OCI-LY7 (cell line): ENCODE data around the gene CARD19. TPM values are rescaled to one million over a fixed set of nuclear protein-coding genes. Genes with fewer than 3 reads are reported as not detected.

Experiments
- BruUV-seq: library from RNA; stranded (reverse); fragments of 400-500 nt; replicated peaks from 2 replicates; lab custom pipeline; 2021; lab: Mats Ljungman, UMichigan
- CTCF ChIA-PET: fragments of 300-600 bp; sonication (Branson Sonifier 250); formaldehyde crosslinking; loops from one replicate; lab custom pipeline; 2022; ENCODE audit warnings: antibody characterized with exemption; ENCODE audit not compliant: unreplicated experiment; lab: Charles Lee
- POLR2A ChIA-PET: fragments of 300-600 bp; sonication (Branson Sonifier 250); formaldehyde crosslinking; loops from one replicate; lab custom pipeline; 2022; ENCODE audit warnings: antibody characterized with exemption; lab: Charles Lee
- DNase-seq: peaks from one replicate; pipeline ENCODE4 v3.0.0-alpha.2; 2015; ENCODE audit warnings: low spot score
- H2AFZ ChIP-seq: fragments of 200-600 bp; sonication (generic), shearing (Covaris generic); 2 replicates; pipeline ENCODE4 v1.6.1; 2014; ENCODE audit warnings: mild to moderate bottlenecking, antibody characterized with exemption, low read length, moderate library complexity
- H3K27ac ChIP-seq: fragments of 200-600 bp; sonication (generic); 2 replicates; pipeline ENCODE4 v1.5.1; 2014; ENCODE audit warnings: mixed run types, low read depth, mild to moderate bottlenecking, moderate library complexity, low read length, inconsistent platforms; ENCODE audit not compliant: poor library complexity, severe bottlenecking
- H3K36me3 ChIP-seq: fragments of 200-600 bp; sonication (generic); 2 replicates; pipeline ENCODE4 v1.6.1; 2014; ENCODE audit warnings: mild to moderate bottlenecking, antibody characterized with exemption, low read length, moderate library complexity, mixed read lengths; ENCODE audit not compliant: insufficient read depth
- H3K4me1 ChIP-seq: fragments of 200-600 bp; sonication (generic); 2 replicates; pipeline ENCODE4 v1.5.1; 2014; ENCODE audit warnings: mild to moderate bottlenecking, low read length; ENCODE audit not compliant: insufficient read depth, poor library complexity, severe bottlenecking
- H3K4me2 ChIP-seq: fragments of 200-600 bp; sonication (generic); 2 replicates; pipeline ENCODE4 v1.6.1; 2014; ENCODE audit warnings: mild to moderate bottlenecking, low read length
- H3K4me3 ChIP-seq: fragments of 200-600 bp; sonication (generic); 2 replicates; pipeline ENCODE4 v1.5.1; 2014; ENCODE audit warnings: mild to moderate bottlenecking, low read depth, low read length; ENCODE audit not compliant: poor library complexity, severe bottlenecking
- H3K79me2 ChIP-seq: fragments of 200-600 bp; sonication (generic); 2 replicates; pipeline ENCODE4 v1.6.1; 2016; ENCODE audit warnings: low read depth, mild to moderate bottlenecking, low read length, moderate library complexity, mixed read lengths; ENCODE audit not compliant: insufficient read depth
- H3K9me2 ChIP-seq: fragments of 200-600 bp; sonication (generic); 2 replicates; pipeline ENCODE4 v1.6.1; 2016; ENCODE audit warnings: mild to moderate bottlenecking, low read length, mixed read lengths; ENCODE audit not compliant: insufficient read depth
- H3K9me3 ChIP-seq: fragments of 200-600 bp; sonication (generic); 2 replicates; pipeline ENCODE4 v1.6.1; 2014; ENCODE audit warnings: mild to moderate bottlenecking, mixed run types, low read length, mixed read lengths
- H4K20me1 ChIP-seq: fragments of 200-600 bp; sonication (generic); 2 replicates; pipeline ENCODE4 v1.6.1; 2014; ENCODE audit warnings: mild to moderate bottlenecking, antibody characterized with exemption, low read length, moderate library complexity, mixed read lengths; ENCODE audit not compliant: insufficient read depth
- EZH2phosphoT487 ChIP-seq: fragments of 200-600 bp; sonication (generic); IDR thresholded peaks from 2 replicates; pipeline ENCODE4 v1.6.1; 2018; ENCODE audit warnings: low read depth, borderline replicate concordance, mild to moderate bottlenecking, mixed run types, antibody characterized with exemption, low read length, moderate library complexity, mixed read lengths
- intact Hi-C: fragments of 100-400 bp; cut with micrococcal nuclease; formaldehyde crosslinking; loops from one replicate; pipeline ENCODE4 v1.10.0; 2022; ENCODE audit not compliant: unreplicated experiment
- total RNA-seq, 2 experiments: library from RNA; depleted of rRNA in 1 of 2; stranded (reverse); fragments of >200 nt in 1 of 2; shearing (Covaris generic) in 1 of 2; gene quantifications; 2 replicates each; pipeline ENCODE4 v1.2.3, GENCODE V29; 2014 to 2022
- TF ChIP-seq, protein P1 (sequence below): fragments of 200-600 bp; sonication (generic); conservative IDR thresholded peaks from 2 replicates; pipeline ENCODE4 v1.5.1; 2014; ENCODE audit warnings: mild to moderate bottlenecking, antibody characterized with exemption, low read length, moderate library complexity, mixed read lengths

CARD19 gene
- total RNA-seq, 2 experiments from 2014 or later, result 15.8 to 26.8 TPM

DNA sequence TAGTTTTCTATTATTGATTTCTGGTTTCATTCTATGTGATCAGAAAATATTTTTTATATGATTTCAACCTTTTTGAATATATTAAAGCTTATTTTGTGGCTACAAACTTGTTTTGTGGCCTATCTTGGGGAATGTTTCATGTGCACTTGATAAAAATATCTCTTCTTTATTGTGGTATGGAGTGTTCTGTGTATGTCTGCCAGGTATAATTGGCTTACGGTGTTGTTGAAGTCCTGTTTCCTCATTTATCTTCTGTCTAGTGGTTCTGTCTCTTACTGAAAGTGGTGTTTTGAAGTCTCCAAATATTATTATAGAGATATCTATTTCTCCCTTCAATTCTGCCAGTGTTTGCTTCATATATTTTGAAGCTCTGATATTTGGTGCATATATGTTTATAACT, 9.6 kb downstream of the CARD19 start:
- ChIA-PET POLR2A (interaction anchor here (0.7 to 1.3 kb wide), 4 partner anchors 9 to 47 kb away, joined by 3 read pairs; partner anchors contain the start of gene CARD19), CTCF (no interaction called here)
- intact Hi-C loops, result loop anchor here (10.0 kb wide), 2 partner anchors 459 to 859 kb away; no protein-coding TSS in a partner anchor
- peaks cover 22% of the 10 kb centered on the region for H3K9me3 ChIP-seq
- no peak overlapping the region for H3K4me2 ChIP-seq
- no peaks in the 10 kb centered on the region for H3K79me2 ChIP-seq
- H3K9me2 ChIP-seq, result no peaks in the 10 kb centered on the region
- no peak overlapping the region for H3K27ac ChIP-seq
- DNase-seq, result no peak
- no peaks in the 10 kb centered on the region for H4K20me1 ChIP-seq
- no peak overlapping the region for H3K4me3 ChIP-seq
- peaks cover 24% of the 10 kb centered on the region for H3K4me1 ChIP-seq
- no peak for TF ChIP-seq EZH2phosphoT487
- TF ChIP-seq, protein P1, sequence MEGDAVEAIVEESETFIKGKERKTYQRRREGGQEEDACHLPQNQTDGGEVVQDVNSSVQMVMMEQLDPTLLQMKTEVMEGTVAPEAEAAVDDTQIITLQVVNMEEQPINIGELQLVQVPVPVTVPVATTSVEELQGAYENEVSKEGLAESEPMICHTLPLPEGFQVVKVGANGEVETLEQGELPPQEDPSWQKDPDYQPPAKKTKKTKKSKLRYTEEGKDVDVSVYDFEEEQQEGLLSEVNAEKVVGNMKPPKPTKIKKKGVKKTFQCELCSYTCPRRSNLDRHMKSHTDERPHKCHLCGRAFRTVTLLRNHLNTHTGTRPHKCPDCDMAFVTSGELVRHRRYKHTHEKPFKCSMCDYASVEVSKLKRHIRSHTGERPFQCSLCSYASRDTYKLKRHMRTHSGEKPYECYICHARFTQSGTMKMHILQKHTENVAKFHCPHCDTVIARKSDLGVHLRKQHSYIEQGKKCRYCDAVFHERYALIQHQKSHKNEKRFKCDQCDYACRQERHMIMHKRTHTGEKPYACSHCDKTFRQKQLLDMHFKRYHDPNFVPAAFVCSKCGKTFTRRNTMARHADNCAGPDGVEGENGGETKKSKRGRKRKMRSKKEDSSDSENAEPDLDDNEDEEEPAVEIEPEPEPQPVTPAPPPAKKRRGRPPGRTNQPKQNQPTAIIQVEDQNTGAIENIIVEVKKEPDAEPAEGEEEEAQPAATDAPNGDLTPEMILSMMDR, result no peak
- no peaks in the 10 kb centered on the region for H3K36me3 ChIP-seq
- no TSS peak for BruUV-seq
- no peak overlapping the region for H2AFZ ChIP-seq

DNA sequence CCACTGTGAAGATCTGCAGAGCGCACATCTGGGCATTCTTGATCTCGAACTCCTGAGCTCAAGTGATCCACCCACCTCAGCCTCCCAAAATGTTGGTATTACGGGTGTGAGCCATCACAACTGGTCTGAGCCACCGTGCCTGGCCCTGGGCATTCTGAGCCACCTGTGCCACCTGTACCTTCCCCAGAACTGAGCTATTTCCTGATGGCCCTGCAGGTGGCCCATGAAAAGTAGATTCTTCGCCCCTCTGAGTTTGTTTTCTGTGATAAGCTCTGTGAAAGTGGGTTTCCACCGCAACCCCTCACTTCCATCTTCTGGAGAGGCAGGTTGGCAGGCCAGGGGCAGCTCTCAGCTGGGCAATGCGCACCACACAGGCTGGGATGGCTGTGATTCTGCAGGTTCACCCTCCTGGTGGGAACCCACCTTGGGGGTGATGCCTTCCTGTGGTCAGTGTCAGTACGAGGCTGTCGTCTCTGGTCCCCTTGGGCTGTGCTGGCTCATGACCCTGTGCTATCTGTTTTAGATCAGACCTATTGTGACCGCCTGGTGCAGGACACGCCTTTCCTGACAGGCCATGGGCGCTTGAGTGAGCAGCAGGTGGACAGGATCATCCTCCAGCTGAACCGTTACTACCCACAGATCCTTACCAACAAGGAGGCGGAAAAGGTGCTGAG, 11.3 kb downstream of the CARD19 start:
- Histone ChIP-seq H3K4me3 (no peak overlapping the region), H3K9me3 (peaks cover 21% of the 10 kb centered on the region), H3K4me2 (no peak overlapping the region), H3K79me2 (no peaks in the 10 kb centered on the region), H4K20me1 (no peaks in the 10 kb centered on the region), H3K4me1 (peaks cover 31% of the 10 kb centered on the region), H3K9me2 (no peaks in the 10 kb centered on the region), H3K27ac (no peak overlapping the region), H2AFZ (no peak overlapping the region), H3K36me3 (no peaks in the 10 kb centered on the region)
- TF ChIP-seq EZH2phosphoT487, result no peak
- TF ChIP-seq, protein P1, result no peak
- ChIA-PET POLR2A (interaction anchor here (0.7 to 1.0 kb wide), 3 partner anchors 27 to 463 kb away, joined by 3 to 5 read pairs (median 3); partner anchors contain the start of gene NINJ1), CTCF (interaction anchor here (0.6 kb wide), 1 partner anchor 570 kb away, joined by 3 read pairs; no protein-coding TSS in a partner anchor)
- intact Hi-C loops, result loop anchor here (10.0 kb wide), 2 partner anchors 458 to 858 kb away; no protein-coding TSS in a partner anchor
- DNase-seq, result no peak
- BruUV-seq, result no TSS peak

DNA sequence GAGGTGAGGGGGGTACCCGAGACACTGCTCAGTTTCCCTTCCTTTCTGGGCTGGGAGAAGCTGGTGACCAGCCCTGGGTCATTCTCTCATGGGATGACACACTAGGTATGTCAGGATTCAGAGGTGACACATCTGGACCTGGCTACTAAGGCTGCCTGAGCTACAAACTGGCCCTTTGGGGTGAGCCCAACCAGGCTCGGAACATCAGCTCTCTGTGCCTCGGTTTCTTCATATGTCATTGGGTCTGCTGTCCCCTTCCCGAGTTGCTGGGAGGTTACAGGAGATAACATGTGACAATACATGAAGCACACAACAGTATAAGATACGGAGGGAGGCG, 11.8 kb downstream of the CARD19 start:
- ChIA-PET POLR2A (interaction anchor here (0.7 to 1.0 kb wide), 2 partner anchors 153 to 462 kb away, joined by 3 to 5 read pairs; no protein-coding TSS in a partner anchor), CTCF (interaction anchor here (0.7 kb wide), 1 partner anchor 112 kb away, joined by 3 read pairs; no protein-coding TSS in a partner anchor)
- Histone ChIP-seq H3K4me1 (peaks cover 31% of the 10 kb centered on the region), H3K27ac (no peak overlapping the region), H3K36me3 (no peaks in the 10 kb centered on the region), H3K4me2 (no peak overlapping the region), H3K9me2 (no peaks in the 10 kb centered on the region), H3K4me3 (no peak overlapping the region), H4K20me1 (no peaks in the 10 kb centered on the region), H3K9me3 (peaks cover 17% of the 10 kb centered on the region), H3K79me2 (no peaks in the 10 kb centered on the region), H2AFZ (no peak overlapping the region)
- intact Hi-C loops, result loop anchor here (10.0 kb wide), 2 partner anchors 457 to 857 kb away; no protein-coding TSS in a partner anchor
- no TSS peak for BruUV-seq
- DNase-seq, result no peak
- no peak for TF ChIP-seq EZH2phosphoT487
- TF ChIP-seq, protein P1, result no peak
